Hepatocyte (in vitro differentiated cells): ENCODE results near the gene AS3MT. TPM values are rescaled to one million over a fixed set of nuclear protein-coding genes. Genes with fewer than 3 reads are reported as not detected.
"Not testable (repeated sequence)": the region's sequence is repeated elsewhere in the genome, so short reads cannot be mapped to it uniquely, and the experiment has no call there.

ENCODE experiments used
- DNase-seq: peaks from one replicate; pipeline ENCODE4 v3.0.0-alpha.2; 2016; ENCODE audit warnings: low spot score
- H2AFZ ChIP-seq: fragments of 200-600 bp; sonication (generic); 2 replicates; pipeline ENCODE4 v1.6.0; 2016; ENCODE audit warnings: antibody characterized with exemption, mild to moderate bottlenecking
- H3K27ac ChIP-seq: fragments of 200-600 bp; sonication (generic); 2 replicates; pipeline ENCODE4 v1.5.1; 2016; ENCODE audit warnings: mild to moderate bottlenecking
- H3K27me3 ChIP-seq: fragments of 200-600 bp; sonication (generic); 2 replicates; pipeline ENCODE4 v1.6.1; 2016
- H3K36me3 ChIP-seq: fragments of 200-600 bp; sonication (generic); replicated peaks from 2 replicates; pipeline ENCODE4 v1.5.1; 2016; ENCODE audit warnings: low read depth; ENCODE audit not compliant: insufficient read depth
- H3K4me1 ChIP-seq: fragments of 200-600 bp; sonication (generic); 2 replicates; pipeline ENCODE4 v1.5.1; 2016; ENCODE audit warnings: mild to moderate bottlenecking, moderate library complexity; ENCODE audit not compliant: insufficient read depth
- H3K4me2 ChIP-seq: fragments of 200-600 bp; sonication (generic); 2 replicates; pipeline ENCODE4 v1.6.0; 2016
- H3K4me3 ChIP-seq: fragments of 200-600 bp; sonication (generic); 2 replicates; pipeline ENCODE4 v1.5.1; 2016; ENCODE audit warnings: mild to moderate bottlenecking
- H3K79me2 ChIP-seq: fragments of 200-600 bp; sonication (generic); 2 replicates; pipeline ENCODE4 v1.6.0; 2017; ENCODE audit warnings: mild to moderate bottlenecking
- H3K9me2 ChIP-seq: fragments of 200-600 bp; sonication (generic); replicated peaks from 2 replicates; pipeline ENCODE4 v1.6.0; 2017; ENCODE audit warnings: mild to moderate bottlenecking; ENCODE audit not compliant: insufficient read depth
- H3K9me3 ChIP-seq: fragments of 200-600 bp; sonication (generic); 2 replicates; pipeline ENCODE4 v1.5.1; 2016; ENCODE audit warnings: low read depth, mild to moderate bottlenecking
- H4K20me1 ChIP-seq: fragments of 200-600 bp; sonication (generic); 2 replicates; pipeline ENCODE4 v1.6.0; 2016; ENCODE audit warnings: mild to moderate bottlenecking; ENCODE audit not compliant: insufficient read depth, poor library complexity, severe bottlenecking
- CTCF ChIP-seq: fragments of 200-600 bp; sonication (generic); IDR thresholded peaks from 2 replicates; pipeline ENCODE4 v1.5.1; 2016; ENCODE audit warnings: antibody characterized with exemption, mild to moderate bottlenecking; ENCODE audit not compliant: poor library complexity
- EZH2 ChIP-seq: fragments of 200-600 bp; sonication (generic); IDR thresholded peaks from 2 replicates; pipeline ENCODE4 v1.6.1; 2016; ENCODE audit warnings: antibody characterized with exemption, mild to moderate bottlenecking, borderline replicate concordance
- EZH2phosphoT487 ChIP-seq: fragments of 200-600 bp; sonication (generic); IDR thresholded peaks from one replicate; pipeline ENCODE4 v1.6.1; 2018; ENCODE audit warnings: antibody characterized with exemption, mild to moderate bottlenecking, low read depth, moderate library complexity; ENCODE audit not compliant: unreplicated experiment, severe bottlenecking
- WGBS: methylation state at CpG from one replicate; pipeline ENCODE4 v1.1.6; 2016; ENCODE audit warnings: low lambda C conversion rate; ENCODE audit errors: missing lambda C conversion rate; 5-methylcytosine and 5-hydroxymethylcytosine counted together
- polyA plus RNA-seq: library from polyadenylated mRNA; unstranded; fragments of >200 nt; fragmentation: Nextera tagmentation; extraction: Ambion mirVana; gene quantifications from 2 replicates; pipeline ENCODE4 v1.2.1, GENCODE V29; 2016
- total RNA-seq: library from RNA; depleted of rRNA; stranded (reverse); fragments of >200 nt; gene quantifications from 2 replicates; pipeline ENCODE4 v1.2.3, GENCODE V29; 2014

Gene AS3MT
- total and polyA plus RNA-seq, 2 experiments from 2014 or later, result 3.8 to 9.0 TPM

- Histone ChIP-seq H3K27ac (no peak within 1 kb of the TSS), H3K9me2 (no peaks in the 10 kb centered on the region), H4K20me1 (no peaks in the 10 kb centered on the region), H3K4me1 (no peaks in the 10 kb centered on the region), H2AFZ (no peak within 1 kb of the TSS), H3K9me3 (no peaks in the 10 kb centered on the region), H3K79me2 (no peaks in the 10 kb centered on the region), H3K4me3 (no peak within 1 kb of the TSS), H3K27me3 (no peaks in the 10 kb centered on the region), H3K36me3 (no peaks in the 10 kb centered on the region), H3K4me2 (no peak within 1 kb of the TSS)
- 79% methylated on average over 5 of the region's 5 CpGs for WGBS
- TF ChIP-seq CTCF (no peak), EZH2phosphoT487 (no peak)
- peak; percentile 33 for DNase-seq
Measured at GRCh38 chr10:102837230-102837721, 32.0 kb upstream of the AS3MT start, which contains the start of gene CYP17A1. TSS of gene CYP17A1 (minus strand) at chr10:102837413. CDS start at chr10:102837361, 52 bp downstream.

GRCh38 chr10:102838276-102838927, 30.9 kb upstream of the AS3MT start:
- not testable (repeated sequence) for DNase-seq, H3K79me2 ChIP-seq, H3K4me1 ChIP-seq, H3K9me2 ChIP-seq, H2AFZ ChIP-seq, H3K9me3 ChIP-seq, H3K27ac ChIP-seq, H3K27me3 ChIP-seq, H4K20me1 ChIP-seq, H3K36me3 ChIP-seq, H3K4me3 ChIP-seq, H3K4me2 ChIP-seq
- 84% methylated on average over 9 of the region's 9 CpGs for WGBS

GRCh38 chr10:102841827-102842345, 27.4 kb upstream of the AS3MT start:
- no peak for TF ChIP-seq CTCF
- TF ChIP-seq EZH2, result no peak
- no peak for TF ChIP-seq EZH2phosphoT487
- H3K4me2 ChIP-seq, result no peak overlapping the region
- H3K4me3 ChIP-seq, result no peak overlapping the region
- no peak overlapping the region for H2AFZ ChIP-seq
- 86% methylated on average over 11 of the region's 11 CpGs for WGBS
- no peaks in the 10 kb centered on the region for H3K9me3 ChIP-seq
- no peaks in the 10 kb centered on the region for H3K27me3 ChIP-seq
- no peaks in the 10 kb centered on the region for H3K36me3 ChIP-seq
- no peaks in the 10 kb centered on the region for H3K79me2 ChIP-seq
- H3K9me2 ChIP-seq, result no peaks in the 10 kb centered on the region
- DNase-seq, result no peak
- H4K20me1 ChIP-seq, result no peaks in the 10 kb centered on the region
- no peaks in the 10 kb centered on the region for H3K4me1 ChIP-seq
- H3K27ac ChIP-seq, result no peak overlapping the region

- not testable (repeated sequence) for H2AFZ ChIP-seq, H3K4me2 ChIP-seq, H3K4me3 ChIP-seq, H3K36me3 ChIP-seq, H3K4me1 ChIP-seq, H3K9me3 ChIP-seq, H3K79me2 ChIP-seq, H3K27ac ChIP-seq, H4K20me1 ChIP-seq, DNase-seq, H3K9me2 ChIP-seq, H3K27me3 ChIP-seq
- WGBS, result 77% methylated on average over 8 of the region's 8 CpGs
Measured at GRCh38 chr10:102843139-102843538, 26.1 kb upstream of the AS3MT start.

GRCh38 chr10:102844190-102844776, 25.0 kb upstream of the AS3MT start:
- H3K4me1 ChIP-seq, H3K79me2 ChIP-seq, H3K9me3 ChIP-seq, H3K27me3 ChIP-seq, DNase-seq, H3K9me2 ChIP-seq, H3K36me3 ChIP-seq, H2AFZ ChIP-seq, H3K4me2 ChIP-seq, H4K20me1 ChIP-seq, H3K27ac ChIP-seq, H3K4me3 ChIP-seq: not testable (repeated sequence)
- WGBS, result 84% methylated on average over 6 of the region's 6 CpGs
